NCI-H460 (cell line): ENCODE data around the gene ACHE. TPM values are rescaled to one million over a fixed set of nuclear protein-coding genes. Genes with fewer than 3 reads are reported as not detected.

Source experiments
- DNase-seq: peaks from one replicate; pipeline ENCODE4 v3.0.0-alpha.2; 2016; ENCODE audit warnings: low read depth; ENCODE audit errors: extremely low read depth
- total RNA-seq: library from RNA; depleted of rRNA; stranded (reverse); fragments of >200 nt; shearing (Covaris generic); gene quantifications from 2 replicates; pipeline ENCODE4 v1.2.3, GENCODE V29; 2014

The ACHE gene
- total RNA-seq, 1 experiment from 2014 or later, result 0.27 TPM

GRCh38 chr7:100897772-100898454 lies 2.2 kb upstream of the ACHE start:
- no peak for DNase-seq

- DNase-seq, result no peak
Observed at GRCh38 chr7:100896732-100897608, 1.3 kb upstream of the ACHE start.

- DNase-seq, result no peak
Observed at GRCh38 chr7:100895956-100896731, 456 bp upstream of the ACHE start.

GRCh38 chr7:100894860-100895700 lies 608 bp downstream of the ACHE start:
- no peak for DNase-seq

- no peak for DNase-seq
Observed at GRCh38 chr7:100893910-100894721, 1.6 kb downstream of the ACHE start.

GRCh38 chr7:100893318-100893895 lies 2.3 kb downstream of the ACHE start:
- DNase-seq, result no peak

GRCh38 chr7:100892364-100893317 lies 3.0 kb downstream of the ACHE start:
- no peak for DNase-seq

- DNase-seq, result no peak
Observed at GRCh38 chr7:100891568-100892247, 4.0 kb downstream of the ACHE start.

GRCh38 chr7:100890653-100891567 lies 4.8 kb downstream of the ACHE start:
- DNase-seq, result no peak

GRCh38 chr7:100888988-100889750 lies 6.5 kb downstream of the ACHE start, which contains the start of gene UFSP1:
Gene UFSP1 (minus strand): TSS chr7:100889715. CDS start chr7:100889271, 444 bp downstream.
- DNase-seq, result no peak

GRCh38 chr7:100888291-100888987 lies 7.2 kb downstream of the ACHE start:
- no peak for DNase-seq

GRCh38 chr7:100887516-100888290 lies 8.0 kb downstream of the ACHE start:
- DNase-seq, result no peak

GRCh38 chr7:100886936-100887515 lies 8.7 kb downstream of the ACHE start:
- no peak for DNase-seq
